Central memory CD8-positive, alpha-beta T cell (primary cell): Measurements from ENCODE around the gene MRPL40.

ENCODE experiments used
- ATAC-seq: fragments of 150-1000 bp; cut with Tn5 transposase; replicated peaks from 2 replicates; pipeline ENCODE4 v1.10.0; 2022; ENCODE audit warnings: mild to moderate bottlenecking, moderate FRiP score, moderate number of reproducible peaks; ENCODE audit not compliant: poor library complexity, severe bottlenecking; ENCODE audit errors: extremely low read depth
- DNase-seq, 2 donors: peaks; one replicate each; pipeline ENCODE4 v3.0.0; 2021; ENCODE audit warnings: low spot score in 2 of 2
- H3K27ac Mint-ChIP-seq: one replicate; pipeline ENCODE4 v1.8.0; 2022; ENCODE audit warnings: low read depth, mild to moderate bottlenecking, moderate library complexity, mixed read lengths
- H3K27me3 Mint-ChIP-seq: one replicate; pipeline ENCODE4 v1.8.0; 2022; ENCODE audit warnings: mixed read lengths
- H3K36me3 Mint-ChIP-seq: one replicate; pipeline ENCODE4 v1.8.0; 2022; ENCODE audit warnings: mild to moderate bottlenecking, moderate library complexity, mixed read lengths; ENCODE audit not compliant: insufficient read depth
- H3K4me1 Mint-ChIP-seq: one replicate; pipeline ENCODE4 v1.8.0; 2022; ENCODE audit warnings: mixed read lengths
- H3K4me3 Mint-ChIP-seq: one replicate; pipeline ENCODE4 v1.8.0; 2022; ENCODE audit warnings: mild to moderate bottlenecking, moderate library complexity, mixed read lengths
- H3K9me3 Mint-ChIP-seq: one replicate; pipeline ENCODE4 v1.8.0; 2022; ENCODE audit warnings: mixed read lengths

MRPL40 gene

DNA sequence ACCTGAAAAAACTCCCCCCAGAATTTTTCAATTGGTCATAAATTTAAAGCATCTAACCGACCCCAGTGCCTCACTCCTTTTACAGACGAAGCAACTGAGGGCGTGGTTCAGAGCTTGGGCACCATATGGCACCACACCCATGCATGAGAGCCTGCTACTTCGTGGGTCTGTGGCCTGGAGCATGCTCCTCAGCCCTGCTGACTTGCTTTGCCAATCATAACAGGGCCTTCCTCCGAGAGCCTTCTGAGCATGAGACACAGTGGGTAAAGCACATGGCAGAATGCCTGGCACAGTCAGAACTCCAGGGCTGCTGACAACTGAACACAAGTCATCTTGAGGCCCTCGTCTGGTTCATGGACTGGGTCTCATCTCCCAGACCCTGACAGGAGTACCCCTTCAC is 34.1 kb upstream of the MRPL40 start:
- Mint-ChIP-seq H3K4me3 (no peak overlapping the region), H3K36me3 (peaks cover 23% of the 10 kb centered on the region)
- no peak for ATAC-seq

GRCh38 chr22:19398652-19399051 is 33.7 kb upstream of the MRPL40 start:
- H3K4me1 Mint-ChIP-seq, result peaks cover 8% of the 10 kb centered on the region
- no peak overlapping the region for H3K4me3 Mint-ChIP-seq
- no peaks in the 10 kb centered on the region for H3K9me3 Mint-ChIP-seq
- H3K27me3 Mint-ChIP-seq, result no peaks in the 10 kb centered on the region
- ATAC-seq, result no peak
- peaks cover 23% of the 10 kb centered on the region for H3K36me3 Mint-ChIP-seq
- no peak overlapping the region for H3K27ac Mint-ChIP-seq
- no peak for DNase-seq

More for the DNA sequence above, 34.1 kb upstream of the MRPL40 start:
- Mint-ChIP-seq H3K4me1 (peaks cover 8% of the 10 kb centered on the region), H3K9me3 (no peaks in the 10 kb centered on the region), H3K27ac (no peak overlapping the region), H3K27me3 (no peaks in the 10 kb centered on the region)
- DNase-seq, result no peak

- H3K9me3 Mint-ChIP-seq, result no peaks in the 10 kb centered on the region
- peak overlapping the region; percentile 50 for H3K27ac Mint-ChIP-seq
- ATAC-seq (no peak), DNase-seq (no peak)
- H3K36me3 Mint-ChIP-seq, result peaks cover 28% of the 10 kb centered on the region
- H3K4me1 Mint-ChIP-seq, result peaks cover 12% of the 10 kb centered on the region
- no peaks in the 10 kb centered on the region for H3K27me3 Mint-ChIP-seq
- no peak overlapping the region for H3K4me3 Mint-ChIP-seq
Measured at GRCh38 chr22:19400881-19401280, 31.5 kb upstream of the MRPL40 start.

- no peaks in the 10 kb centered on the region for H3K27me3 Mint-ChIP-seq
- ATAC-seq (no peak), DNase-seq (no peak)
- H3K27ac Mint-ChIP-seq, result no peak overlapping the region
- H3K36me3 Mint-ChIP-seq, result peaks cover 32% of the 10 kb centered on the region
- no peaks in the 10 kb centered on the region for H3K9me3 Mint-ChIP-seq
- H3K4me1 Mint-ChIP-seq, result peaks cover 14% of the 10 kb centered on the region
- H3K4me3 Mint-ChIP-seq, result no peak overlapping the region
Measured at GRCh38 chr22:19401483-19401882, 30.9 kb upstream of the MRPL40 start.

DNA sequence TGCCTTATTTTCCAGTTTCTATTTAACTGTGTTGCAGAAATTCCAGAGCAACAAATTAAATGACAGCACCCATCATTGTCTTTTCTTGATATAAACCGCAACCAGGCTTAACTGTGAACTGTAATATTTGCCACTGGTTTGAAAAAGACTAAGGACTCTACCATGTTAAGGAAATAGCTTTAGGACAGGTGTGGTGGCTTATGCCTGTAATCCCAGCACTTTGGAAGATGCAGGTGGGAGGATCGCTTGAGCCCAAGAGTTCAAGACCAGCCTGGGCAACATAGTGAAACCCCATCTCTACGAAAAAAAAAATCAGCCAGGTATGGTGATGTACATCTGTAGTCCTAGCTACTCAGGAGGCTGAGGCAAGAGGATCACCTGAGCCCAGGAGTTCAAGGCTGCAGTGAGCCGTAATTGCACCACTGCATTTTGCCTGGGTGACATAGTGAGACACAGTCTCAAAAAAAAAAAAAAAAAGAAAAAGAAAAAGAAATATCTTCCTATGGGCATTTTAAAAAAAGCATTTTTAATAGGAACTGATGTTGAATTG is 29.6 kb upstream of the MRPL40 start:
- H3K36me3 Mint-ChIP-seq, result peaks cover 41% of the 10 kb centered on the region
- no peak for DNase-seq
- no peak for ATAC-seq
- peak overlapping the region; percentile 27 for H3K27ac Mint-ChIP-seq
- H3K4me3 Mint-ChIP-seq, result no peak overlapping the region
- no peaks in the 10 kb centered on the region for H3K9me3 Mint-ChIP-seq
- no peaks in the 10 kb centered on the region for H3K27me3 Mint-ChIP-seq
- peaks cover 14% of the 10 kb centered on the region for H3K4me1 Mint-ChIP-seq

- Mint-ChIP-seq H3K27ac (peak overlapping the region; percentile 36), H3K4me3 (no peak overlapping the region), H3K27me3 (no peaks in the 10 kb centered on the region), H3K9me3 (no peaks in the 10 kb centered on the region), H3K36me3 (peaks cover 54% of the 10 kb centered on the region), H3K4me1 (peaks cover 6% of the 10 kb centered on the region)
- DNase-seq (no peak), ATAC-seq (no peak)
Measured at GRCh38 chr22:19404676-19405075, 27.7 kb upstream of the MRPL40 start.

DNA sequence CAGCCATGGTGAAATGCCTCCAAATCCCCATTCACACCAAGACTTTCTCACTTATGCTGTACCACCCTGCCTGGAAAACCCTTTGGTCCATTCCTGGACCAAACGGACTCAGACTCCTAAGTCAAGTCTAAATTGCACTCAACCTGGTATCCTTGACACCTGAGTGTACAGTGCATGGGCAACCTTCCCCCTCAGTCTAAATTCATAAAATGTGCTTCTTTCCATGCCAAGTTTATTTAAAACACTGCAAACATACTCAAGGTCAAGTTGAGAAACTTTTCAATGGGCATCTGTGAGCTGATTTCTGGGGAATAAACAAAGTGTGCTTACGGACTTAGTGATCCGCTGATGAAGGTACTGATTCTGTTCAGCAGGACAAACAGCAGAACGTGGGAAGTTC is 27.2 kb upstream of the MRPL40 start:
- H3K27ac Mint-ChIP-seq, result peak overlapping the region; percentile 36
- no peak overlapping the region for H3K4me3 Mint-ChIP-seq
- no peaks in the 10 kb centered on the region for H3K9me3 Mint-ChIP-seq
- no peak for ATAC-seq
- no peaks in the 10 kb centered on the region for H3K27me3 Mint-ChIP-seq
- peaks cover 59% of the 10 kb centered on the region for H3K36me3 Mint-ChIP-seq
- peaks cover 9% of the 10 kb centered on the region for H3K4me1 Mint-ChIP-seq
- DNase-seq, result no peak

GRCh38 chr22:19405652-19406051 is 26.7 kb upstream of the MRPL40 start:
- Mint-ChIP-seq H3K4me3 (no peak overlapping the region), H3K27me3 (no peaks in the 10 kb centered on the region), H3K27ac (no peak overlapping the region), H3K9me3 (no peaks in the 10 kb centered on the region), H3K36me3 (peaks cover 60% of the 10 kb centered on the region), H3K4me1 (peaks cover 12% of the 10 kb centered on the region)
- ATAC-seq, result no peak
- no peak for DNase-seq

DNA sequence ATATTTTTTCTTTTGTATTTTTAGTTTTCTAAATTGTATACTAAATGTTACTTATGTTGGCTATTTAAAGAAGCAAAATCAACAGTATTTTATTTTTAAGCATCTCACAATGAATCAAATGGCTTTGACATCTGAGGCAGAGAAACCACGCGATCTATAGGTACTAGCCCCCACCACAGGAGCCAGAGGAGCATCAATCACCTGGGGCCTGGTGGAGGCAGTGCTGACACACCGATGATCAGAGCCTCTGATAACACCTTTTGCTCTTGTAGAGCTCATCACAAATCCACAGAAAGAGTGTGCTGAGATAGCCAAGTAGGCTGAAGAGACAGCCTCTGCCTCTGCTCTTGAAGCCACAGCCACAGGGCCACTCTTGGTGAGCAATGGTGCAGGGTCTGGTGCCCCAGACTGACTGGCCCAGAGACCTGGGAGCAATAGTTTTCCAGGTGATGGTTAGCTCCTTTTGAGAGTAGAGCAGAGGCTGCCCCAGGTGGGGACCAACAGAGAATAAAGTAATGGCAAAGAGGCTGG is 26.0 kb upstream of the MRPL40 start:
- H3K27ac Mint-ChIP-seq, result no peak overlapping the region
- DNase-seq, result no peak
- H3K4me3 Mint-ChIP-seq, result no peak overlapping the region
- H3K4me1 Mint-ChIP-seq, result peaks cover 17% of the 10 kb centered on the region
- peak; percentile 32 for ATAC-seq
- H3K27me3 Mint-ChIP-seq, result no peaks in the 10 kb centered on the region
- no peaks in the 10 kb centered on the region for H3K9me3 Mint-ChIP-seq
- H3K36me3 Mint-ChIP-seq, result peaks cover 59% of the 10 kb centered on the region

DNA sequence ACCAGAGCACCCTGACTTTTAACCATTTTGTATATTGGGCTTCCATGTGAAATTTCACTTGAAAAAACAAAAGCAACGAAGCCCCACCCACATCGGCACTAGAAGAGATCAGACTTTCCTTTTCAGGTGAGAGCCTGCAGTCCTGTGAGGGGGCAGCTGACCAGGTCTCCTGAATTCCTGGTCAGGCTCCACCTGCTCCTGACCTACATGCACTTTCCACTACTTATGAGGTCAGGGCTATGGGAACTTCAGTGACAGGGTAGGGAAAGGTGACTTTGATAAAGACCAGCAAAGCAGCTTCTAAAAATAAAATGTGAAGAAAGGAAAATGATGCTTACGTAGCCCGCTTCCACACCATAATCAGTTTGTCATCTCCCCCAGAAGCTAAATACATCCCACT is 25.5 kb upstream of the MRPL40 start:
- Mint-ChIP-seq H3K4me3 (no peak overlapping the region), H3K4me1 (peaks cover 22% of the 10 kb centered on the region), H3K9me3 (no peaks in the 10 kb centered on the region), H3K36me3 (peaks cover 58% of the 10 kb centered on the region), H3K27me3 (no peaks in the 10 kb centered on the region), H3K27ac (no peak overlapping the region)
- ATAC-seq, result no peak
- no peak for DNase-seq

GRCh38 chr22:19407649-19408606 is 24.4 kb upstream of the MRPL40 start:
- ATAC-seq (no peak), DNase-seq (no peak)
- H3K36me3 Mint-ChIP-seq, result peaks cover 55% of the 10 kb centered on the region
- no peaks in the 10 kb centered on the region for H3K9me3 Mint-ChIP-seq
- peaks cover 33% of the 10 kb centered on the region for H3K4me1 Mint-ChIP-seq
- no peak overlapping the region for H3K27ac Mint-ChIP-seq
- no peaks in the 10 kb centered on the region for H3K27me3 Mint-ChIP-seq
- H3K4me3 Mint-ChIP-seq, result no peak overlapping the region

- Mint-ChIP-seq H3K4me1 (peaks cover 44% of the 10 kb centered on the region), H3K27ac (peak overlapping the region; percentile 75), H3K4me3 (no peak overlapping the region), H3K36me3 (peaks cover 38% of the 10 kb centered on the region), H3K27me3 (no peaks in the 10 kb centered on the region), H3K9me3 (no peaks in the 10 kb centered on the region)
- no peak for ATAC-seq
- DNase-seq, result no peak
Measured at GRCh38 chr22:19410941-19411689, 21.2 kb upstream of the MRPL40 start.
